Endothelial cell of umbilical vein (primary cell): Measurements from ENCODE around the gene NLRP8.

Source experiments
- EZH2 ChIP-seq: IDR thresholded peaks from 2 replicates; pipeline ENCODE4 v1.6.1; 2012; ENCODE audit warnings: borderline replicate concordance, low read depth, mild to moderate bottlenecking, moderate library complexity, low read length, inconsistent platforms; ENCODE audit not compliant: severe bottlenecking
- FOS ChIP-seq: IDR thresholded peaks from 2 replicates; pipeline ENCODE4 v1.6.1; 2011; ENCODE audit warnings: mild to moderate bottlenecking, low read length, moderate library complexity, borderline replicate concordance; ENCODE audit not compliant: insufficient read depth
- JUN ChIP-seq: IDR thresholded peaks from 2 replicates; pipeline ENCODE4 v1.6.1; 2011; ENCODE audit warnings: borderline replicate concordance, low read depth; ENCODE audit not compliant: insufficient read length, insufficient read depth
- POLR2A ChIP-seq: IDR thresholded peaks from 2 replicates; pipeline ENCODE4 v1.6.1; 2012; ENCODE audit warnings: low read depth, mild to moderate bottlenecking, control low read depth, low read length
- POLR2AphosphoS5 ChIP-seq: IDR thresholded peaks from 2 replicates; pipeline ENCODE4 v1.6.1; 2012; ENCODE audit warnings: low read depth, mild to moderate bottlenecking, control low read depth, low read length, moderate library complexity; ENCODE audit not compliant: insufficient read depth
- TF ChIP-seq, protein P1 (sequence below), 2 donors: IDR thresholded peaks; 1 replicate in 1 of 2; 2 replicates in 1 of 2; pipeline ENCODE4 v1.5.1; 2011; ENCODE audit warnings: low read length in 2 of 2, mild to moderate bottlenecking in 2 of 2, moderate library complexity in 2 of 2, control low read depth in 1 of 2, inconsistent platforms in 1 of 2, low read depth in 1 of 2; ENCODE audit not compliant: insufficient read depth in 1 of 2; ENCODE audit errors: extremely low read depth in 1 of 2
- TF ChIP-seq, protein P2 (sequence below): IDR thresholded peaks from 2 replicates; pipeline ENCODE4 v1.6.1; 2011; ENCODE audit not compliant: insufficient read depth, insufficient read length

DNA sequence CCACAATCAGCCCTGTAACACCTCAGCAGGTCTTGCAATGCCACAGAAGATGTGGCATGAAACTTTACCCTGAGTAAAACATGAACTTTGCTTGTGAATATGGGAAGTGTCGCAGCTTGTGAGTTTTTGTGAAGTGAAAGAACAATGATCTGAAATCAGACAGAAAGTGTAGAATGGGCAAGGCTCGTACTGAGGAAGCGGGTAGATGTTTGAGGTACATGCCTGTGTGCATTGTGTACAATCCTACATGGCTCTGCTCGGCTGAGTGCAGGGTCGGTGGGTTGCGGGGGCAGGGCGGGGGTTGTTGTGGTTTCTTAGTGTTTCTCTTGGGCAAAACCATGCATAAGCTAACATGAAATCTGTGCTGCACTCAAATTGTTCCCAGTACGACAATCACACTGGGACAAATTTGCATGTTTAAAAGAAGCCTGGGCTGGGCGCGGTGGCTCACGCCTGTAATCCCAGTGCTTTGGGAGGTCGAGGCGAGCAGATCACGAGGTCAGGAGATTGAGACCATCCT is 16.6 kb upstream of the NLRP8 start:
- no peak for TF ChIP-seq EZH2
- TF ChIP-seq, protein P1, sequence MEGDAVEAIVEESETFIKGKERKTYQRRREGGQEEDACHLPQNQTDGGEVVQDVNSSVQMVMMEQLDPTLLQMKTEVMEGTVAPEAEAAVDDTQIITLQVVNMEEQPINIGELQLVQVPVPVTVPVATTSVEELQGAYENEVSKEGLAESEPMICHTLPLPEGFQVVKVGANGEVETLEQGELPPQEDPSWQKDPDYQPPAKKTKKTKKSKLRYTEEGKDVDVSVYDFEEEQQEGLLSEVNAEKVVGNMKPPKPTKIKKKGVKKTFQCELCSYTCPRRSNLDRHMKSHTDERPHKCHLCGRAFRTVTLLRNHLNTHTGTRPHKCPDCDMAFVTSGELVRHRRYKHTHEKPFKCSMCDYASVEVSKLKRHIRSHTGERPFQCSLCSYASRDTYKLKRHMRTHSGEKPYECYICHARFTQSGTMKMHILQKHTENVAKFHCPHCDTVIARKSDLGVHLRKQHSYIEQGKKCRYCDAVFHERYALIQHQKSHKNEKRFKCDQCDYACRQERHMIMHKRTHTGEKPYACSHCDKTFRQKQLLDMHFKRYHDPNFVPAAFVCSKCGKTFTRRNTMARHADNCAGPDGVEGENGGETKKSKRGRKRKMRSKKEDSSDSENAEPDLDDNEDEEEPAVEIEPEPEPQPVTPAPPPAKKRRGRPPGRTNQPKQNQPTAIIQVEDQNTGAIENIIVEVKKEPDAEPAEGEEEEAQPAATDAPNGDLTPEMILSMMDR (IDR thresholded peaks at IDR 0.05; ENCODE audit: extremely low read depth in 1 of 2, insufficient read depth in 1 of 2, low read depth in 1 of 2, low read length in 2 of 2), result no peak
- no peak for TF ChIP-seq POLR2A
- TF ChIP-seq JUN, result no peak
- TF ChIP-seq POLR2AphosphoS5, result no peak
- TF ChIP-seq FOS, result no peak
- TF ChIP-seq, protein P2, sequence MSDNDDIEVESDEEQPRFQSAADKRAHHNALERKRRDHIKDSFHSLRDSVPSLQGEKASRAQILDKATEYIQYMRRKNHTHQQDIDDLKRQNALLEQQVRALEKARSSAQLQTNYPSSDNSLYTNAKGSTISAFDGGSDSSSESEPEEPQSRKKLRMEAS, result no peak
